ENCODE measurements around the gene XRCC2. TPM values are rescaled to one million over a fixed set of nuclear protein-coding genes. Genes with fewer than 3 reads are reported as not detected.

XRCC2 gene
- total and polyA plus RNA-seq, 2 experiments from 2014 or later = 18.9 to 33.2 TPM

DNA sequence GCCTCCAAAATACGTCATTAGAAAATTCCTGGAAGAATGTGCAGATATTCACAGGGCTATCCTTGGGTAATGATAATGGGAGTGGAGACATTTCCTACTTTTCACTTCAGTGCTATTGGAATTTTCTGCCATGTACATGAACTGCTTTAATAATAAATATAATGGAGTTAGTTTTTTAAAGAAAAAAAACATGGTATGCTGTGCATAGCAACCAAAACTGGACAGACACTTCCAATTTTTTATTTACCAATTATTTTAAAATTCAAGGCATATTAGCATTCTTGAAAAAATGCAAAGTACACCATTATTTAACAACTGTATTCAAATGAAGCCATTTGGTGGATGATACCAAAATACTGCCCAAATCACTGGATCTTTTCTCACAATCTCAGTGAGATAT is 3.3 kb downstream of the XRCC2 start (continued):
- TF ChIP-seq EZH2phosphoT487 (IDR thresholded peaks at IDR 0.05; ENCODE audit: unreplicated experiment) (no peak), NANOG (IDR thresholded peaks at IDR 0.05; ENCODE audit: borderline replicate concordance) (no peak), ZNF114 (CRISPR knock-in tag; IDR thresholded peaks at IDR 0.05) (no peak), REST (IDR thresholded peaks at IDR 0.05; ENCODE audit: unreplicated experiment) (no peak), CREB1 (CRISPR knock-in tag; IDR thresholded peaks at IDR 0.05; ENCODE audit: low read depth) (no peak), ZNF331 (CRISPR knock-in tag; IDR thresholded peaks at IDR 0.05; ENCODE audit: low read depth) (no peak)

DNA sequence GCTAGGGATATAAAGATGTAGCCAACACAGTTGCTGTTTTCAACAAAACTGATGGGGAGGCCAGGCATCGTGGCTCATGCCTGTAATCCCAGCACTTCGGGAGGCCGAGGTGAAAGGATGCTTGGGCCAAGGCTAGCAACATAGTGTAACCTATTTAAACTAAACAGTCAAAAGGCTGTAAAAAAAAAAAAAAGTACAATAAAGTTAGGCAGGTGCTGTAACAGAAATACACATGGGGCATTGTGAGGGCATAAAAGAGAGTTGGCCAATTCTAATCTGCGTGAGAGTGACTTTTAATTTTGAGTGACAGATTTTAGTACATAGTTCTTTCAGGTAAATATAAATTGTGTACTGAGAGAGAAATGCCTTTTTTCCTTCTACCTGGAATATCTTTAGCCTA is 6.2 kb downstream of the XRCC2 start:
- Histone ChIP-seq H2AFZ (no peak overlapping the region), H4K20me1 (replicated peaks; ENCODE audit: insufficient read depth) (peaks cover 53% of the 10 kb centered on the region), H3K79me2 (replicated peaks; ENCODE audit: insufficient read depth) (peaks cover 99% of the 10 kb centered on the region), H3K4me2 (no peak overlapping the region), H3K27ac (ENCODE audit: low read depth) (no peak overlapping the region), H3K4me1 (ENCODE audit: insufficient read depth) (peaks cover 10% of the 10 kb centered on the region), H3K9me2 (ENCODE audit: insufficient read depth) (no peaks in the 10 kb centered on the region), H3K36me3 (ENCODE audit: insufficient read depth) (peaks cover 13% of the 10 kb centered on the region), H3K27me3 (ENCODE audit: insufficient read depth) (no peaks in the 10 kb centered on the region), H3F3A (replicated peaks; ENCODE audit: low read depth) (no peaks in the 10 kb centered on the region; the same call in 1 of the 2 replicates), H3K4me3 (no peak overlapping the region)
- H3K4me3 Mint-ChIP-seq = no peak overlapping the region
- no peak for DNase-seq (ENCODE audit: low spot score)
- H3K4me1 Mint-ChIP-seq = peaks cover 3% of the 10 kb centered on the region; the same call in 2 of the 3 replicates
- H3K27ac Mint-ChIP-seq = peak overlapping the region; percentile 21; the same call in 1 of the 2 replicates
- ATAC-seq = no peak
- H3K9me3 Mint-ChIP-seq = no peaks in the 10 kb centered on the region
- H3K36me3 Mint-ChIP-seq (ENCODE audit: low read depth) = peaks cover 44% of the 10 kb centered on the region
- H3K27me3 Mint-ChIP-seq (ENCODE audit: insufficient read depth, low read depth, poor library complexity) = no peaks in the 10 kb centered on the region
- TF ChIP-seq JUNB (IDR thresholded peaks at IDR 0.05; ENCODE audit: unreplicated experiment) (no peak), CREB1 (CRISPR knock-in tag; IDR thresholded peaks at IDR 0.05; ENCODE audit: low read depth) (no peak), EZH2phosphoT487 (IDR thresholded peaks at IDR 0.05; ENCODE audit: unreplicated experiment) (no peak), POLR2AphosphoS5 (IDR thresholded peaks at IDR 0.05; ENCODE audit: low read depth) (no peak), REST (IDR thresholded peaks at IDR 0.05; ENCODE audit: unreplicated experiment) (no peak), STAT1 (IDR thresholded peaks at IDR 0.05; ENCODE audit: unreplicated experiment) (no peak), ZNF331 (CRISPR knock-in tag; IDR thresholded peaks at IDR 0.05; ENCODE audit: low read depth) (no peak), ZNF114 (CRISPR knock-in tag; IDR thresholded peaks at IDR 0.05) (no peak)
- TF ChIP-seq, protein P1, sequence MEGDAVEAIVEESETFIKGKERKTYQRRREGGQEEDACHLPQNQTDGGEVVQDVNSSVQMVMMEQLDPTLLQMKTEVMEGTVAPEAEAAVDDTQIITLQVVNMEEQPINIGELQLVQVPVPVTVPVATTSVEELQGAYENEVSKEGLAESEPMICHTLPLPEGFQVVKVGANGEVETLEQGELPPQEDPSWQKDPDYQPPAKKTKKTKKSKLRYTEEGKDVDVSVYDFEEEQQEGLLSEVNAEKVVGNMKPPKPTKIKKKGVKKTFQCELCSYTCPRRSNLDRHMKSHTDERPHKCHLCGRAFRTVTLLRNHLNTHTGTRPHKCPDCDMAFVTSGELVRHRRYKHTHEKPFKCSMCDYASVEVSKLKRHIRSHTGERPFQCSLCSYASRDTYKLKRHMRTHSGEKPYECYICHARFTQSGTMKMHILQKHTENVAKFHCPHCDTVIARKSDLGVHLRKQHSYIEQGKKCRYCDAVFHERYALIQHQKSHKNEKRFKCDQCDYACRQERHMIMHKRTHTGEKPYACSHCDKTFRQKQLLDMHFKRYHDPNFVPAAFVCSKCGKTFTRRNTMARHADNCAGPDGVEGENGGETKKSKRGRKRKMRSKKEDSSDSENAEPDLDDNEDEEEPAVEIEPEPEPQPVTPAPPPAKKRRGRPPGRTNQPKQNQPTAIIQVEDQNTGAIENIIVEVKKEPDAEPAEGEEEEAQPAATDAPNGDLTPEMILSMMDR (conservative IDR thresholded peaks at IDR 0.05; ENCODE audit: low read depth in 2 of 2) = no peak

Measured in GM23338 (cell line).